SU-DHL-6 (cell line): ENCODE data around the gene SENP3.
"Not testable (repeated sequence)": the region's sequence is repeated elsewhere in the genome, so short reads cannot be mapped to it uniquely, and the experiment has no call there.

ENCODE experiments used
- H2AFZ ChIP-seq: fragments of 200-600 bp; sonication (generic); 2 replicates; pipeline ENCODE4 v1.6.1; 2014; ENCODE audit warnings: low read depth, mild to moderate bottlenecking, moderate library complexity, mixed read lengths, antibody characterized with exemption, low read length; ENCODE audit not compliant: severe bottlenecking
- H3F3A ChIP-seq: fragments of 200-600 bp; shearing (Covaris generic); 2 replicates; pipeline ENCODE4 v1.6.0; 2016; ENCODE audit warnings: antibody characterized with exemption, mild to moderate bottlenecking; ENCODE audit not compliant: insufficient read depth
- H3K27ac ChIP-seq: fragments of 200-600 bp; sonication (generic); 2 replicates; pipeline ENCODE4 v1.5.1; 2016; ENCODE audit warnings: low read depth, mild to moderate bottlenecking, low read length, moderate library complexity, mixed read lengths
- H3K27me3 ChIP-seq: fragments of 200-600 bp; sonication (generic), shearing (Covaris generic); 2 replicates; pipeline ENCODE4 v1.6.0; 2014; ENCODE audit warnings: mild to moderate bottlenecking, low read length
- H3K36me3 ChIP-seq: fragments of 200-600 bp; sonication (generic); 2 replicates; pipeline ENCODE4 v1.6.1; 2014; ENCODE audit warnings: mild to moderate bottlenecking, low read length, mixed read lengths
- H3K4me2 ChIP-seq: fragments of 300-600, 200-600 bp; shearing (Covaris generic), sonication (generic); 2 replicates; pipeline ENCODE4 v1.6.0; 2014; ENCODE audit warnings: low read length, low read depth, mild to moderate bottlenecking; ENCODE audit not compliant: poor library complexity, severe bottlenecking
- H3K4me3 ChIP-seq: fragments of 200-600 bp; sonication (generic); 2 replicates; pipeline ENCODE4 v1.5.1; 2014; ENCODE audit warnings: antibody characterized with exemption, low read length, mild to moderate bottlenecking, mixed read lengths; ENCODE audit not compliant: insufficient read depth, poor library complexity, severe bottlenecking
- H3K79me2 ChIP-seq: fragments of 200-600 bp; sonication (generic); 2 replicates; pipeline ENCODE4 v1.6.1; 2014; ENCODE audit warnings: mild to moderate bottlenecking, low read length, moderate library complexity; ENCODE audit not compliant: insufficient read depth
- H3K9ac ChIP-seq: fragments of 200-600 bp; sonication (generic); 2 replicates; pipeline ENCODE4 v1.7.0; 2014; ENCODE audit warnings: mild to moderate bottlenecking, low read length
- H3K9me2 ChIP-seq: fragments of 200-600 bp; sonication (generic); replicated peaks from 2 replicates; pipeline ENCODE4 v1.6.1; 2014; ENCODE audit warnings: low read length; ENCODE audit not compliant: insufficient read depth
- H3K9me3 ChIP-seq: fragments of 200-600 bp; sonication (generic); 2 replicates; pipeline ENCODE4 v1.6.1; 2014; ENCODE audit warnings: low read length, mixed read lengths; ENCODE audit not compliant: insufficient read depth
- H4K20me1 ChIP-seq: fragments of 200-600 bp; sonication (generic); 2 replicates; pipeline ENCODE4 v1.6.1; 2014; ENCODE audit warnings: low read depth, mild to moderate bottlenecking, antibody characterized with exemption, low read length, moderate library complexity, mixed read lengths
- CTCF ChIP-seq: fragments of 200-600 bp; sonication (generic); IDR thresholded peaks from one replicate; pipeline ENCODE4 v1.5.1; 2017; ENCODE audit warnings: antibody characterized with exemption, mild to moderate bottlenecking, low read length, moderate library complexity; ENCODE audit not compliant: insufficient read depth, poor library complexity, severe bottlenecking
- EZH2phosphoT487 ChIP-seq: fragments of 200-600 bp; sonication (generic), shearing (Covaris generic); conservative IDR thresholded peaks from 2 replicates; pipeline ENCODE4 v1.6.1; 2018; ENCODE audit warnings: mild to moderate bottlenecking, antibody characterized with exemption, low read length, moderate library complexity, mixed read lengths

SENP3 gene

GRCh38 chr17:7590743-7591142, 29.0 kb downstream of the SENP3 start:
- no peak overlapping the region for H3K9ac ChIP-seq

GRCh38 chr17:7591596-7591995, 29.9 kb downstream of the SENP3 start:
- Histone ChIP-seq H3F3A (no peaks in the 10 kb centered on the region), H3K4me3 (no peak overlapping the region), H3K9me2 (no peaks in the 10 kb centered on the region), H3K9me3 (no peaks in the 10 kb centered on the region), H3K36me3 (peaks cover 11% of the 10 kb centered on the region; the same call in 1 of the 2 replicates), H4K20me1 (no peaks in the 10 kb centered on the region), H3K27me3 (no peaks in the 10 kb centered on the region), H3K79me2 (no peaks in the 10 kb centered on the region; the same call in 1 of the 2 replicates), H2AFZ (no peak overlapping the region), H3K27ac (no peak overlapping the region), H3K4me2 (no peak overlapping the region), H3K9ac (no peak overlapping the region)
- TF ChIP-seq CTCF (no peak), EZH2phosphoT487 (no peak)

More at GRCh38 chr17:7590743-7591142, 29.0 kb downstream of the SENP3 start:
- Histone ChIP-seq H3K36me3 (peaks cover 11% of the 10 kb centered on the region; the same call in 1 of the 2 replicates), H3K27ac (no peak overlapping the region), H2AFZ (no peak overlapping the region), H3K79me2 (peaks cover 4% of the 10 kb centered on the region; the same call in 1 of the 2 replicates), H4K20me1 (no peaks in the 10 kb centered on the region), H3K4me3 (no peak overlapping the region), H3K9me3 (no peaks in the 10 kb centered on the region), H3K27me3 (no peaks in the 10 kb centered on the region), H3K4me2 (no peak overlapping the region), H3F3A (no peaks in the 10 kb centered on the region), H3K9me2 (no peaks in the 10 kb centered on the region)
- TF ChIP-seq EZH2phosphoT487 (no peak), CTCF (no peak)

GRCh38 chr17:7592422-7593021, 30.8 kb downstream of the SENP3 start:
- H3K27me3 ChIP-seq, result no peaks in the 10 kb centered on the region
- H2AFZ ChIP-seq, result no peak overlapping the region
- H3K36me3 ChIP-seq, result peaks cover 11% of the 10 kb centered on the region; the same call in 1 of the 2 replicates
- H3K9me2 ChIP-seq, result no peaks in the 10 kb centered on the region
- H4K20me1 ChIP-seq, result no peaks in the 10 kb centered on the region
- no peaks in the 10 kb centered on the region for H3K9me3 ChIP-seq
- no peaks in the 10 kb centered on the region for H3F3A ChIP-seq
- no peaks in the 10 kb centered on the region for H3K79me2 ChIP-seq
- no peak overlapping the region for H3K9ac ChIP-seq
- no peak for TF ChIP-seq EZH2phosphoT487
- H3K27ac ChIP-seq, result no peak overlapping the region
- H3K4me2 ChIP-seq, result no peak overlapping the region
- no peak overlapping the region for H3K4me3 ChIP-seq

- Histone ChIP-seq H3K4me3 (no peak overlapping the region), H4K20me1 (no peaks in the 10 kb centered on the region), H3F3A (no peaks in the 10 kb centered on the region), H3K27me3 (no peaks in the 10 kb centered on the region), H3K9me2 (no peaks in the 10 kb centered on the region), H3K27ac (no peak overlapping the region), H3K4me2 (no peak overlapping the region), H3K36me3 (peaks cover 11% of the 10 kb centered on the region; the same call in 1 of the 2 replicates), H3K79me2 (no peaks in the 10 kb centered on the region), H3K9me3 (no peaks in the 10 kb centered on the region), H3K9ac (no peak overlapping the region), H2AFZ (no peak overlapping the region)
- TF ChIP-seq EZH2phosphoT487 (no peak), CTCF (no peak)
These were observed 31.6 kb downstream of the SENP3 start for GRCh38 chr17:7593296-7593695.

- not testable (repeated sequence) for H3K4me2 ChIP-seq, H3K9me3 ChIP-seq, H4K20me1 ChIP-seq, H3K9ac ChIP-seq, H3K27ac ChIP-seq, H3K27me3 ChIP-seq, H3K79me2 ChIP-seq, H3K9me2 ChIP-seq, H3K4me3 ChIP-seq, H3F3A ChIP-seq, H2AFZ ChIP-seq
- peaks cover 14% of the 10 kb centered on the region; the same call in 1 of the 2 replicates for H3K36me3 ChIP-seq
These were observed 35.8 kb downstream of the SENP3 start for GRCh38 chr17:7597561-7597960.
